H1 (cell line): Measurements from ENCODE around the gene IER5. TPM values are rescaled to one million over a fixed set of nuclear protein-coding genes. Genes with fewer than 3 reads are reported as not detected.

Source experiments
- CTCF ChIA-PET: fragments of 300-600 bp; sonication (Branson Sonifier 250); formaldehyde crosslinking; loops from one replicate; lab custom pipeline; 2021; ENCODE audit not compliant: partially characterized antibody; lab: Charles Lee
- POLR2A ChIA-PET: fragments of 300-600 bp; sonication (Branson Sonifier 250); formaldehyde crosslinking; loops from one replicate; lab custom pipeline; 2021; ENCODE audit warnings: inconsistent platforms; ENCODE audit not compliant: partially characterized antibody; lab: Charles Lee
- DNase-seq, 2 experiments: peaks; one replicate each; pipeline versions ENCODE4 v3.0.0 to v3.0.0-alpha.2; 2010 to 2022; ENCODE audit warnings: low spot score in 2 of 2, low read depth in 1 of 2, mixed read lengths in 1 of 2
- FAIRE-seq: peaks from 2 replicates; lab custom pipeline; 2011; peaks lifted over from hg19 to GRCh38; lab: Jason Lieb, UNC
- H2AFZ ChIP-seq: 2 replicates; pipeline ENCODE4 v1.8.1; 2012; ENCODE audit warnings: low read length, inconsistent platforms
- H2AK5ac ChIP-seq: 2 replicates; pipeline ENCODE4 v1.6.1; 2013; ENCODE audit warnings: low read depth, low read length
- H2BK120ac ChIP-seq: replicated peaks from 2 replicates; pipeline ENCODE3; 2013; ENCODE audit warnings: low read depth, low read length, inconsistent platforms
- H2BK12ac ChIP-seq: 2 replicates; pipeline ENCODE4 v1.6.1; 2013; ENCODE audit warnings: low read depth, low read length
- H2BK15ac ChIP-seq: 2 replicates; pipeline ENCODE4 v1.6.1; 2013; ENCODE audit warnings: low read length
- H2BK20ac ChIP-seq: 2 replicates; pipeline ENCODE4 v1.6.1; 2013; ENCODE audit warnings: low read length
- H2BK5ac ChIP-seq: 2 replicates; pipeline ENCODE4 v1.6.1; 2013; ENCODE audit warnings: low read depth, low read length
- H3K14ac ChIP-seq: 2 replicates; pipeline ENCODE4 v1.6.1; 2013; ENCODE audit warnings: inconsistent platforms; ENCODE audit not compliant: insufficient read length
- H3K18ac ChIP-seq: 2 replicates; pipeline ENCODE4 v1.6.1; 2013; ENCODE audit warnings: low read length; ENCODE audit errors: extremely low read depth
- H3K23ac ChIP-seq: 2 replicates; pipeline ENCODE4 v1.6.1; 2013; ENCODE audit warnings: inconsistent platforms; ENCODE audit not compliant: insufficient read length
- H3K23me2 ChIP-seq: 2 replicates; pipeline ENCODE4 v1.6.1; 2013; ENCODE audit warnings: low read depth, low read length
- H3K27ac ChIP-seq: 2 replicates; pipeline ENCODE4 v1.6.1; 2011; ENCODE audit warnings: low read depth, low read length, inconsistent platforms
- H3K27me3 ChIP-seq, 4 experiments: replicated peaks in 1 of 4; 1 replicate in 1 of 4; 2 replicates in 3 of 4; pipeline versions ENCODE4 v1.6.1 to v1.8.1; 2011 to 2013; ENCODE audit warnings: low read length in 3 of 4, mild to moderate bottlenecking in 3 of 4, inconsistent platforms in 2 of 4, mixed read lengths in 2 of 4, moderate library complexity in 1 of 4; ENCODE audit not compliant: control insufficient read depth in 3 of 4, insufficient read depth in 3 of 4; ENCODE audit errors: extremely low read depth in 1 of 4
- H3K36me3 ChIP-seq, 4 experiments: 2 replicates each; pipeline versions ENCODE4 v1.6.1 to v1.8.1; 2011 to 2013; ENCODE audit warnings: mild to moderate bottlenecking in 4 of 4, low read length in 3 of 4, moderate library complexity in 2 of 4, control low read depth in 1 of 4, inconsistent platforms in 1 of 4; ENCODE audit not compliant: insufficient read depth in 4 of 4, control insufficient read depth in 2 of 4
- H3K4ac ChIP-seq: replicated peaks from 2 replicates; pipeline ENCODE3; 2013; ENCODE audit warnings: low read length, low read depth, mixed read lengths, inconsistent platforms; ENCODE audit not compliant: insufficient read length
- H3K4me1 ChIP-seq, 4 experiments: replicated peaks in 1 of 4; 1 replicate in 1 of 4; 2 replicates in 3 of 4; pipeline versions ENCODE4 v1.6.1 to v1.8.1; 2011 to 2013; ENCODE audit warnings: low read length in 3 of 4, inconsistent platforms in 2 of 4, mixed read lengths in 1 of 4; ENCODE audit not compliant: insufficient read depth in 4 of 4, control insufficient read depth in 3 of 4
- H3K4me2 ChIP-seq, 2 experiments: 2 replicates each; pipeline versions ENCODE4 v1.6.1 to v1.8.1; 2011 to 2013; ENCODE audit warnings: low read depth in 2 of 2, low read length in 2 of 2, control low read depth in 1 of 2, inconsistent platforms in 1 of 2, mild to moderate bottlenecking in 1 of 2; ENCODE audit not compliant: insufficient read depth in 1 of 2
- H3K4me3 ChIP-seq, 4 experiments: fragments of 200-600, 300-600 bp in 1 of 4; sonication (generic), shearing (Covaris generic), sonication (Bioruptor Twin) in 1 of 4; 2 replicates each; pipeline versions ENCODE4 v1.5.1 to v1.8.1; 2011 to 2016; ENCODE audit warnings: low read length in 4 of 4, low read depth in 3 of 4, control low read depth in 2 of 4, inconsistent platforms in 2 of 4, mild to moderate bottlenecking in 2 of 4, mixed read lengths in 1 of 4, moderate library complexity in 1 of 4; ENCODE audit not compliant: insufficient read depth in 2 of 4; ENCODE audit errors: extremely low read depth in 1 of 4
- H3K56ac ChIP-seq: replicated peaks from 2 replicates; pipeline ENCODE3; 2013; ENCODE audit warnings: low read depth, mild to moderate bottlenecking, mixed read lengths, low read length, inconsistent platforms; ENCODE audit not compliant: insufficient read length
- H3K79me1 ChIP-seq: 2 replicates; pipeline ENCODE4 v1.6.1; 2013; ENCODE audit warnings: low read depth, low read length, control low read depth
- H3K79me2 ChIP-seq, 2 experiments: 2 replicates each; pipeline versions ENCODE4 v1.6.1 to v1.8.1; 2012 to 2013; ENCODE audit warnings: low read length in 2 of 2, mild to moderate bottlenecking in 2 of 2, inconsistent platforms in 1 of 2; ENCODE audit not compliant: insufficient read depth in 2 of 2, control insufficient read depth in 1 of 2
- H3K9ac ChIP-seq, 4 experiments: replicated peaks in 1 of 4; 1 replicate in 1 of 4; 2 replicates in 3 of 4; pipeline versions ENCODE4 v1.6.1 to v1.8.1; 2011 to 2013; ENCODE audit warnings: low read depth in 3 of 4, low read length in 3 of 4, control low read depth in 2 of 4, mild to moderate bottlenecking in 2 of 4, moderate library complexity in 2 of 4, inconsistent platforms in 1 of 4; ENCODE audit errors: extremely low read depth in 1 of 4
- H3K9me3 ChIP-seq, 2 experiments: 2 replicates each; pipeline versions ENCODE4 v1.6.1 to v1.8.1; 2012 to 2013; ENCODE audit warnings: mild to moderate bottlenecking in 2 of 2, moderate library complexity in 2 of 2, control low read depth in 1 of 2, inconsistent platforms in 1 of 2, low read depth in 1 of 2, low read length in 1 of 2, mixed read lengths in 1 of 2; ENCODE audit not compliant: insufficient read depth in 2 of 2
- H4K20me1 ChIP-seq, 2 experiments: replicated peaks in 1 of 2; 2 replicates each; pipeline versions ENCODE3 to v1.8.1; 2011 to 2013; ENCODE audit warnings: inconsistent platforms in 2 of 2, low read length in 2 of 2, mild to moderate bottlenecking in 1 of 2; ENCODE audit not compliant: insufficient read depth in 2 of 2, control insufficient read depth in 1 of 2
- H4K5ac ChIP-seq: 2 replicates; pipeline ENCODE4 v1.6.1; 2013; ENCODE audit warnings: low read length, low read depth, mixed read lengths, inconsistent platforms; ENCODE audit not compliant: insufficient read length
- H4K8ac ChIP-seq: 2 replicates; pipeline ENCODE4 v1.8.0; 2013; ENCODE audit warnings: mild to moderate bottlenecking, moderate library complexity, low read length, inconsistent platforms; ENCODE audit not compliant: insufficient read depth; ENCODE audit errors: extremely low read depth
- H4K91ac ChIP-seq: replicated peaks from 2 replicates; pipeline ENCODE3; 2013; ENCODE audit warnings: low read length, mixed read lengths, inconsistent platforms; ENCODE audit not compliant: insufficient read length
- RBBP5 ChIP-seq: IDR thresholded peaks from 2 replicates; pipeline ENCODE4 v1.7.1; 2012; ENCODE audit warnings: low read depth, mild to moderate bottlenecking, inconsistent platforms, low read length, moderate library complexity, borderline replicate concordance
- WGBS, 2 experiments: shearing (Covaris generic) in 1 of 2; methylation state at CpG; one replicate each; pipeline versions ENCODE4 v1.1.6 to v1.1.7; 2013 to 2015; ENCODE audit warnings: low lambda C conversion rate in 2 of 2, mixed read lengths in 2 of 2, inconsistent platforms in 1 of 2, low coverage in 1 of 2, missing lambda C conversion rate in 1 of 2; ENCODE audit not compliant: insufficient replicate concordance in 2 of 2, insufficient coverage in 1 of 2, insufficient read length in 1 of 2; ENCODE audit errors: extremely low coverage in 1 of 2, missing lambda C conversion rate in 1 of 2; 5-methylcytosine and 5-hydroxymethylcytosine counted together
- polyA plus RNA-seq, 7 experiments: library from polyadenylated mRNA; depleted of rRNA in 3 of 7; stranded (reverse) in 5 of 7; unstranded in 2 of 7; fragments of >200 nt in 5 of 7; fragments of 200-250 nt in 2 of 7; gene quantifications; 1 replicate in 5 of 7; 2 replicates in 1 of 7; 4 replicates in 1 of 7; pipeline versions ENCODE4 v1.2.1 to v1.2.3, GENCODE V29; 2011 to 2013; ENCODE audit warnings: missing spikeins in 2 of 7, mixed read lengths in 2 of 7
- total RNA-seq: library from RNA; stranded (reverse); fragmentation: NEBNext Ultra II Directional; extraction: Animal tissue kit (Norgen Biotek cat#: 25700); gene quantifications from 2 replicates; pipeline ENCODE4 v1.2.1, GENCODE V29; 2021

Gene IER5
- total and polyA plus RNA-seq, 2 of the 8 experiments (the other 6 are each of a cell fraction or from before 2014, with no cell fraction given), result 3.5 to 7.7 TPM

GRCh38 chr1:181092883-181093458 lies 4.5 kb downstream of the IER5 start:
- Histone ChIP-seq H3K79me2 (peaks cover 0 to 32% of the 10 kb centered on the region in 2 experiments; a peak in 2 of 4 replicates), H2BK15ac (no peak overlapping the region), H2AK5ac (no peak overlapping the region), H2BK5ac (no peak overlapping the region), H2AFZ (no peak overlapping the region), H2BK120ac (no peak overlapping the region), H3K4me3 (no peak overlapping the region), H3K36me3 (no peaks in the 10 kb centered on the region), H3K27ac (no peak overlapping the region), H3K9ac (no peak overlapping the region), H3K4me2 (no peak overlapping the region), H3K79me1 (no peaks in the 10 kb centered on the region), H2BK12ac (no peak overlapping the region), H3K23ac (no peak overlapping the region), H3K56ac (no peak overlapping the region), H3K23me2 (peaks cover 18% of the 10 kb centered on the region), H3K27me3 (peaks cover 0 to 20% (median 10%) of the 10 kb centered on the region in 4 experiments; a peak in 5 of 7 replicates), H3K4me1 (peaks cover 12 to 22% (median 15%) of the 10 kb centered on the region in 4 experiments), H4K8ac (no peak overlapping the region), H3K4ac (no peak overlapping the region), H3K18ac (no peak overlapping the region), H4K20me1 (peaks cover 18 to 23% of the 10 kb centered on the region in 2 experiments), H4K5ac (no peak overlapping the region), H2BK20ac (no peak overlapping the region), H3K14ac (no peak overlapping the region), H4K91ac (no peak overlapping the region), H3K9me3 (no peaks in the 10 kb centered on the region)
- FAIRE-seq (no peak), DNase-seq (no peak)
- ChIA-PET POLR2A (interaction anchor here (9.4 kb wide), 1 partner anchor 8 kb away, joined by 253 read pairs; no protein-coding TSS in a partner anchor), CTCF (interaction anchor here (1.3 to 12.3 kb wide), 3 partner anchors 26 to 48 kb away, joined by 3 to 115 read pairs (median 3); no protein-coding TSS in a partner anchor)
- 95% methylated on average over 4 of the region's 4 CpGs; no CpG with 5 or more reads in 1 of the 2 experiments for WGBS, 2 experiments
- no peak for TF ChIP-seq RBBP5
